ENCODE results near the gene TMEM202. TPM values are rescaled to one million over a fixed set of nuclear protein-coding genes. Genes with fewer than 3 reads are reported as not detected.

TMEM202 gene
- polyA plus RNA-seq, 3 donors, result not detected

DNA sequence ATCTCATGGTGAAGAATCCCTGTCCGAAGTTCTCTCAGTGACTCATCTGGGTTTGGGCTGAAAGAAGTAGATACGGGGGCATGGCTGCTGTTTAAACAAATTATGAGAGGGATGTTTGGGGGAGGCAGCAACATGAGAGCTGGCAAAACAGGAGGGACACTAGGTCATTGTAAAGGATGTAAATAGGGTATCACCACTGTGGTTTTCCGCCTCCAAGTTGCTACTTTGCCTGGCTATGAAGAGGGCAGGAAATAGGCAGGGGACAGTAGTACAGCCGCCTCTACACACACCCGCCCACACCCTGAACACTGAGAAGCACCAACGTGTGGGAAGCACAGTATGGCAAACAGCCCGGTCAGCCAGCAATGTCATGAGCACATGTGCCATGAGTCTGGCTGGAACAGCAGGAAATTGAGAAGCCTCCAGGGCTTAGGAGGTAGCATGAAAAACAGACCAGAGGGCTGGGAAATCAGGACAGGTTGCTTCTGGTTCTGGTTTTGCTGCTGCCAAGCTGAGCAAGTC lies 39.4 kb upstream of the TMEM202 start:
- H3K36me3 Mint-ChIP-seq, result peaks cover 34 to 53% of the 10 kb centered on the region in 2 donors
- Histone ChIP-seq H3K79me2 (ENCODE audit: insufficient read depth, low read length) (peaks cover 78% of the 10 kb centered on the region), H4K20me1 (ENCODE audit: insufficient read depth, low read length) (peaks cover 88% of the 10 kb centered on the region), H2AFZ (ENCODE audit: insufficient read depth, low read depth, low read length, poor library complexity, severe bottlenecking) (no peak overlapping the region), H3K27me3 (ENCODE audit: control insufficient read depth in 2 of 2, insufficient read depth in 2 of 2, low read length in 2 of 2) (no peaks in the 10 kb centered on the region), H3K4me2 (replicated peaks; ENCODE audit: extremely low read depth, low read length, poor library complexity, severe bottlenecking) (no peak overlapping the region), H3K9ac (ENCODE audit: insufficient read depth, low read length, poor library complexity, severe bottlenecking) (no peak overlapping the region), H3K36me3 (replicated peaks in 1 of 2; ENCODE audit: control insufficient read depth in 1 of 2, insufficient read depth in 2 of 2, low read length in 2 of 2) (peaks cover 26 to 66% of the 10 kb centered on the region in 2 donors), H3K9me3 (replicated peaks in 1 of 2; ENCODE audit: control insufficient read depth in 1 of 2, insufficient read depth in 1 of 2, low read length in 2 of 2) (no peaks in the 10 kb centered on the region), H3K4me1 (ENCODE audit: control insufficient read depth in 1 of 2, insufficient read depth in 2 of 2, low read length in 2 of 2) (peaks cover 16 to 19% of the 10 kb centered on the region in 2 donors), H3K4me3 (replicated peaks in 1 of 3; ENCODE audit: low read depth in 2 of 3, low read length in 3 of 3) (no peak overlapping the region), H3K27ac (ENCODE audit: low read depth in 1 of 2, low read length in 2 of 2) (no peak overlapping the region)
- H3K4me3 Mint-ChIP-seq, result no peak overlapping the region
- intact Hi-C loops (cut with micrococcal nuclease), result no loop called here
- no peaks in the 10 kb centered on the region for H3K27me3 Mint-ChIP-seq (ENCODE audit: low read depth in 3 of 3)
- TF ChIP-seq, protein P1, sequence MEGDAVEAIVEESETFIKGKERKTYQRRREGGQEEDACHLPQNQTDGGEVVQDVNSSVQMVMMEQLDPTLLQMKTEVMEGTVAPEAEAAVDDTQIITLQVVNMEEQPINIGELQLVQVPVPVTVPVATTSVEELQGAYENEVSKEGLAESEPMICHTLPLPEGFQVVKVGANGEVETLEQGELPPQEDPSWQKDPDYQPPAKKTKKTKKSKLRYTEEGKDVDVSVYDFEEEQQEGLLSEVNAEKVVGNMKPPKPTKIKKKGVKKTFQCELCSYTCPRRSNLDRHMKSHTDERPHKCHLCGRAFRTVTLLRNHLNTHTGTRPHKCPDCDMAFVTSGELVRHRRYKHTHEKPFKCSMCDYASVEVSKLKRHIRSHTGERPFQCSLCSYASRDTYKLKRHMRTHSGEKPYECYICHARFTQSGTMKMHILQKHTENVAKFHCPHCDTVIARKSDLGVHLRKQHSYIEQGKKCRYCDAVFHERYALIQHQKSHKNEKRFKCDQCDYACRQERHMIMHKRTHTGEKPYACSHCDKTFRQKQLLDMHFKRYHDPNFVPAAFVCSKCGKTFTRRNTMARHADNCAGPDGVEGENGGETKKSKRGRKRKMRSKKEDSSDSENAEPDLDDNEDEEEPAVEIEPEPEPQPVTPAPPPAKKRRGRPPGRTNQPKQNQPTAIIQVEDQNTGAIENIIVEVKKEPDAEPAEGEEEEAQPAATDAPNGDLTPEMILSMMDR (IDR thresholded peaks at IDR 0.05), result no peak
- no peak for DNase-seq
- H3K9me3 Mint-ChIP-seq, result no peaks in the 10 kb centered on the region
- H3K27ac Mint-ChIP-seq, result peak overlapping the region in 1 of 7 donors; percentile 75
- H3K4me1 Mint-ChIP-seq, result peaks cover 29% of the 10 kb centered on the region
- 90% methylated on average over 5 of the region's 7 CpGs for WGBS (ENCODE audit: insufficient coverage)

DNA sequence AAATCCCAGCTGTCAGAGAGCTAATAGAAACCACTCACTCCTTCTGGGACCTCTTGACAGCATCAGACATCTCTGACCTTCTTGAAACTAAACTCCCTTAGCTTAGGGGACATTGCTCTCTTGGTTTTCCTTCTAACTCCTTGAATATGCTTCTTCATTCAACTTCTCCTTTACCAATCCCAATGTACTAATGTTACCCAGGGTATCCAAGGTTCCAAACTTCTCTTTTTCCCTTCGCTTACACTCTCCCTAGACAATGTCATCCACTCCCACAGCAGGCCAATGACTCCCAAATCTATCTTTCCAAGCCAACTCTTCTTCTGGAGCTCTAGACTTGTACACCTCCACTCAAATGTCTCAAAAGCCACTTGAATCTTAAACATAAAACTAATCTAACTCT lies 36.9 kb upstream of the TMEM202 start:
- peaks cover 80% of the 10 kb centered on the region for H4K20me1 ChIP-seq (ENCODE audit: insufficient read depth, low read length)
- no peaks in the 10 kb centered on the region for H3K27me3 ChIP-seq (ENCODE audit: control insufficient read depth in 2 of 2, insufficient read depth in 2 of 2, low read length in 2 of 2)
- H3K27ac Mint-ChIP-seq, result no peak overlapping the region
- peak overlapping the region in 1 of 2 donors; percentile 29 for H3K27ac ChIP-seq (ENCODE audit: low read depth in 1 of 2, low read length in 2 of 2)
- no peak overlapping the region for H3K4me3 ChIP-seq (replicated peaks in 1 of 3; ENCODE audit: low read depth in 2 of 3, low read length in 3 of 3)
- H3K9me3 ChIP-seq (replicated peaks in 1 of 2; ENCODE audit: control insufficient read depth in 1 of 2, insufficient read depth in 1 of 2, low read length in 2 of 2), result no peaks in the 10 kb centered on the region
- H3K27me3 Mint-ChIP-seq (ENCODE audit: low read depth in 3 of 3), result no peaks in the 10 kb centered on the region
- H3K4me3 Mint-ChIP-seq, result no peak overlapping the region
- H3K4me1 Mint-ChIP-seq, result peaks cover 35% of the 10 kb centered on the region
- no peaks in the 10 kb centered on the region for H3K9me3 Mint-ChIP-seq
- no peak overlapping the region for H3K4me2 ChIP-seq (replicated peaks; ENCODE audit: extremely low read depth, low read length, poor library complexity, severe bottlenecking)
- WGBS (ENCODE audit: insufficient coverage), result 63% methylated on average over 1 of the region's 1 CpG
- TF ChIP-seq, protein P1 (IDR thresholded peaks at IDR 0.05), result no peak
- H3K36me3 ChIP-seq (replicated peaks in 1 of 2; ENCODE audit: control insufficient read depth in 1 of 2, insufficient read depth in 2 of 2, low read length in 2 of 2), result peaks cover 3 to 41% of the 10 kb centered on the region in 2 donors
- H3K79me2 ChIP-seq (ENCODE audit: insufficient read depth, low read length), result peaks cover 94% of the 10 kb centered on the region
- no peak for DNase-seq
- H3K36me3 Mint-ChIP-seq, result peaks cover 13 to 29% of the 10 kb centered on the region in 2 donors
- intact Hi-C loops (cut with micrococcal nuclease), result no loop called here
- H3K4me1 ChIP-seq (ENCODE audit: control insufficient read depth in 1 of 2, insufficient read depth in 2 of 2, low read length in 2 of 2), result peaks cover 18 to 23% of the 10 kb centered on the region in 2 donors
- H2AFZ ChIP-seq (ENCODE audit: insufficient read depth, low read depth, low read length, poor library complexity, severe bottlenecking), result no peak overlapping the region
- H3K9ac ChIP-seq (ENCODE audit: insufficient read depth, low read length, poor library complexity, severe bottlenecking), result no peak overlapping the region
